ENCODE data around the gene SOX13. TPM values are rescaled to one million over a fixed set of nuclear protein-coding genes. Genes with fewer than 3 reads are reported as not detected.

SOX13 gene
- total RNA-seq, 1 donor from 2014 or later, result 9.1 TPM

DNA sequence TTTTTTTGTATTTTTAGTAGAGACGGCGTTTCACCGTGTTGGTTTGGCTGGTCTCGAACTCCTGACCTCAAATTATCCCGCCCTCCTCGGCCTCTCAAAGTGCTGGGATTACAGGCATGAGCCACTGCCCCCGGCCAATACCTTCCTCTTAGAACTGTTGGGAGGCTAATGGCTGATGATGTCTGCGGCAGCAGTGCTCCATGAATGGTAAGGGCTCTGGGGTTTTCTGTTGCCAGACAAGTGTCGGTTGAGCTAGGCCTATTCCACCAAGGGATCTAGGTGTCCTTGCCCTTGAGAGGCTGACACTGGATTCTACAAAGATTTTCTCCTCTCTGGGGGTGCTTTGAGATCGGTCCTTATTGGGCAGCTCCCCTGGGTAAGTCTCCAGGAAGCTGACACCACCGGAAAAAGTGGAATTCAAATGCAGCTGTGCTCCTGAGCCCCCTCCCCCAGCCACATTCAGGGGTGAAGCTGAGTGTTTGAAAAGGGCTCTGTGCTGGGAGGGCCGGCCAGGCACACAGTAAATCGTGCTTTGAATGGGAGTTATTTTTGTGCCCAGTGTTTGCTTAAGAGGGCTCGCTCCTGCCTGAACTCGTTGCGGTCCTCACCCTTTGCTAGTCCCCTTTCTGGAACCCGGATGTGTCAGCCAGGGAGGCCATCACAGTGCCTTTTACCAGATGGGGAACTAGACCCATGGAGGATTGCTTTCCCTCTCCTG, 5.2 kb downstream of the SOX13 start:
- H3K36me3 Mint-ChIP-seq (ENCODE audit: low read depth), result no peaks in the 10 kb centered on the region
- no peak overlapping the region for H3K4me3 Mint-ChIP-seq (ENCODE audit: unreplicated experiment)
- H3K27me3 Mint-ChIP-seq (ENCODE audit: low read depth), result no peaks in the 10 kb centered on the region
- no peak for DNase-seq (ENCODE audit: low spot score)
- TF ChIP-seq, protein P1, sequence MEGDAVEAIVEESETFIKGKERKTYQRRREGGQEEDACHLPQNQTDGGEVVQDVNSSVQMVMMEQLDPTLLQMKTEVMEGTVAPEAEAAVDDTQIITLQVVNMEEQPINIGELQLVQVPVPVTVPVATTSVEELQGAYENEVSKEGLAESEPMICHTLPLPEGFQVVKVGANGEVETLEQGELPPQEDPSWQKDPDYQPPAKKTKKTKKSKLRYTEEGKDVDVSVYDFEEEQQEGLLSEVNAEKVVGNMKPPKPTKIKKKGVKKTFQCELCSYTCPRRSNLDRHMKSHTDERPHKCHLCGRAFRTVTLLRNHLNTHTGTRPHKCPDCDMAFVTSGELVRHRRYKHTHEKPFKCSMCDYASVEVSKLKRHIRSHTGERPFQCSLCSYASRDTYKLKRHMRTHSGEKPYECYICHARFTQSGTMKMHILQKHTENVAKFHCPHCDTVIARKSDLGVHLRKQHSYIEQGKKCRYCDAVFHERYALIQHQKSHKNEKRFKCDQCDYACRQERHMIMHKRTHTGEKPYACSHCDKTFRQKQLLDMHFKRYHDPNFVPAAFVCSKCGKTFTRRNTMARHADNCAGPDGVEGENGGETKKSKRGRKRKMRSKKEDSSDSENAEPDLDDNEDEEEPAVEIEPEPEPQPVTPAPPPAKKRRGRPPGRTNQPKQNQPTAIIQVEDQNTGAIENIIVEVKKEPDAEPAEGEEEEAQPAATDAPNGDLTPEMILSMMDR (IDR thresholded peaks at IDR 0.05), result no peak
- H3K4me1 Mint-ChIP-seq (ENCODE audit: low read depth), result peaks cover 51% of the 10 kb centered on the region
- peak overlapping the region; percentile 76 for H3K27ac Mint-ChIP-seq (ENCODE audit: unreplicated experiment)
- H3K9me3 Mint-ChIP-seq (ENCODE audit: low read depth), result no peaks in the 10 kb centered on the region

DNA sequence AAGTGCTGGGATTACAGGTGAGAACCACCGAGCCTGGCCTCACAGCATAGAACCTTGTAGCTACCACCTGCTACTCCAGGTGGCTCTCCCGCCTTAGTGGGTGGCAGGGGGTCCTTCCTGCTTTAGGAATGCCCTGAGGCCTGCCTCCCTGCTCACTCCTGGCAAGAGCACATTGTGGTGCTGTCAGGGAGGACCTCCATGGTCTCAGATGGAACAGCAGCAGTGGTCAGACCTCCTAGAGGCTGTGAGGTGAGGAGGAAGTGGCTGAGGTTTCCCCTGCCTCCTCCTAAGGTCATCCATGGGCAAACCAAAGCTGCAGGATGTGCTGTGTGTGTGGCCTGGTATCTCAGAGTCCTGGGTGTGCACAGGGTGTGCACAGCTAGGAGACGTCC, 6.7 kb downstream of the SOX13 start:
- H3K4me3 Mint-ChIP-seq (ENCODE audit: unreplicated experiment), result no peak overlapping the region
- H3K27ac Mint-ChIP-seq (ENCODE audit: unreplicated experiment), result peak overlapping the region; percentile 66

DNA sequence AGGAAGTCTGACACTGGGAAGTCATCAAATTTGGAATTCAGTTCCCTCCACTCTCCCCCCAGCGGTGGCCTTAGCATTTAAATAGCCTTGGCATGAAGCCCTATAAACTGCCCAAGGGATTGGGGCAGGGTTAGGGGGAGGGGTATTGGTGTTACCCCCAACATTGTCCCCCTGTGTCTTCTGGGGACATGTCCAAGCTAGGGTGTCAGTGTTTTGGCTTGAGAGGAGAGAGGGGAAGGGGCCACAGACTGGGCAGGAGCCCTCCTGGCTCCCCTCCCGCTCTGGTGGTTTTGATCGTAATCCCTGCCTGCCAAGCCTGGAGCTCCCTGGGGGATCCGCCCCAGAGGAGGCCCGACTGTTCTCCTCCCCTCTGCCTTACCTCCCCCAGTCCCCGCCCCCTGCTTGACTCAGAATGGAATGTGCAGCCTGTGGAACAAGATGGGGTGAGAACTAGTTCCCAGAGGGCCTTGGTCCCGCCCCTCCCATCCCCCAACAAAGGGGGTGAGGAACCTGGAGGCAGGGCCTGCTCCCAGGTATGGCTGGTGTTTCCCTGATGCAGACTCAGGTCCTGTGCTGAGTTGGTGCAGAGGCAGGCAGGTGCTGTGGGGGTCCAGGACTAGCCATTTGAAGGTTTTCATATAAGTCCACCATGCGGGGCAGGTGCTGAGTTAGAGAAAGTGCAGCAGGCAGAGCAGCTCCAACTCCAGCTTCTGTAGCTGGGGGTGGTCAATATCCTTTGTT, 7.4 kb downstream of the SOX13 start:
- peak; percentile 60 for DNase-seq (ENCODE audit: low spot score)
- Mint-ChIP-seq H3K4me1 (ENCODE audit: low read depth) (peaks cover 42% of the 10 kb centered on the region), H3K36me3 (ENCODE audit: low read depth) (no peaks in the 10 kb centered on the region), H3K4me3 (ENCODE audit: unreplicated experiment) (no peak overlapping the region), H3K9me3 (ENCODE audit: low read depth) (no peaks in the 10 kb centered on the region), H3K27ac (ENCODE audit: unreplicated experiment) (peak overlapping the region; percentile 68), H3K27me3 (ENCODE audit: low read depth) (no peaks in the 10 kb centered on the region)
- TF ChIP-seq, protein P1 (IDR thresholded peaks at IDR 0.05), result no peak

More for the DNA sequence above, 6.7 kb downstream of the SOX13 start:
- H3K27me3 Mint-ChIP-seq (ENCODE audit: low read depth), result no peaks in the 10 kb centered on the region
- TF ChIP-seq, protein P1 (IDR thresholded peaks at IDR 0.05), result no peak
- no peaks in the 10 kb centered on the region for H3K36me3 Mint-ChIP-seq (ENCODE audit: low read depth)
- DNase-seq (ENCODE audit: low spot score), result no peak
- H3K9me3 Mint-ChIP-seq (ENCODE audit: low read depth), result no peaks in the 10 kb centered on the region
- peaks cover 49% of the 10 kb centered on the region for H3K4me1 Mint-ChIP-seq (ENCODE audit: low read depth)

DNA sequence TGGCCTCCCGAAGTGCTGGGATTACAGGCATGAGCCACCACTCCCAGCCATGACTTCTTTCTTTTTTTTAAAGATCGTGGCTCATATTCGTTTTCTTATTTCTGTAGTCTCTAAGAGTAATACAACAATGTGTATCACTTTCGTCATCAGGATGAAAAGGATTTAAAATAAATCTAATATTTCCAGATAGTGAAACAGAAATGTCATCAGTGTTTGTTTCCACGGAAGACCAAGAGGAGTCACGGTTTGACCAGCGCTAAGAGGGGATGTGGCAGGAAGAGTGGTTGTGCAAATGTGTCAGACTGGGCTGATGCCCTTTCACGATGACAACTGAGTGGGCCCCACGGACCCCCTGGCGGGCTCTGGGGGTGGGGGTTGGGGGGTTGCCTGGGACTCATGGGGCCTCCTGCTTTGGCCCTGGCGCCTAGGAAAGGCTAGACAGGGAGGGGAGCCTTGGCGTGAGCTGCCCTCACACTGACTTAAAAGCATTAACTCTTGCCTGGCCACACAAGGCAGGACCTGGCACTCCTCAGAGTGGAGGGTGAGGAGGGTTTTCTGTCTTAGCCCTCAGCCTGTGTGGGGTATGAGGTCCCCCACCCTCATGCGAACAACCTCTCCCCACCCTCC, 8.4 kb downstream of the SOX13 start:
- H3K4me3 Mint-ChIP-seq (ENCODE audit: unreplicated experiment), result no peak overlapping the region
- H3K36me3 Mint-ChIP-seq (ENCODE audit: low read depth), result no peaks in the 10 kb centered on the region
- TF ChIP-seq, protein P1 (IDR thresholded peaks at IDR 0.05), result no peak
- peak overlapping the region; percentile 12 for H3K27ac Mint-ChIP-seq (ENCODE audit: unreplicated experiment)
- H3K27me3 Mint-ChIP-seq (ENCODE audit: low read depth), result no peaks in the 10 kb centered on the region
- H3K9me3 Mint-ChIP-seq (ENCODE audit: low read depth), result no peaks in the 10 kb centered on the region
- DNase-seq (ENCODE audit: low spot score), result peak; percentile 61
- peaks cover 37% of the 10 kb centered on the region for H3K4me1 Mint-ChIP-seq (ENCODE audit: low read depth)

DNA sequence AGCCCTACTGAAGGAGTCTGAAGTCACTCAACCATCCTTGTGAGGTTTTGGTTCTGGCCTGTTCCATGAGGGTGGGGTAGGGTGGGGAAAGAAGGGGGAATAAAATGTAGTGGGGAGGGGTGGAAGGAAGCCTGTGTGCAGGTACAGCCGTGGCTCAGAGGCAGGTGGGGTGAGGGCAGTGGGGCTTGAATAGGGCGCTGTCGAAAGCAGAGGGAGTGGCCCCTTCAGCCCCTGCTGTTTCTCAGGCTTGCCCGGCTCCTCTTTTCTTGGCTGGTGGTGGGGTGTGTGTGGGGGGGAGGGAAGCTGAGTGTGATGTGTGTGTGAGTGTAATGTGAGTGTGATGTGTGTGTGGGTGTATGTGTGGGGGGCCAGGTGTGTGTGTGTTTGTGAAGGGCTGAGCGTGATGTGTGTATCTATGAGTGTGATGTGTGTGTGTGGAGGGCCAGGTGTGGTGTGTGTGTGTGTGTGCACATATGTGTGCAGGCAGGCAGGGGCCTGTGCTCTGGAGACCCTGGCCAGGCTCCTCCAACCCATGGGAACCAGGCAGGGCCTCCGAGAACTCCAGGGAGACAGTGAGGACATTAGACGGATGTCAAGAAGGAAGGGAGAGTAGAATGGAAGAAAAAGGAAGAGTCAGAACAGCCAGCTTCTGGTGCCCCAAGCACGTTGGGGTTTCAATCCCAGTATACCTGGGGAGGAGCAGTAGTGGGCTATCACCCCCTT, 9.0 kb downstream of the SOX13 start:
- DNase-seq (ENCODE audit: low spot score), result peak; percentile 55
- Mint-ChIP-seq H3K36me3 (ENCODE audit: low read depth) (no peaks in the 10 kb centered on the region), H3K9me3 (ENCODE audit: low read depth) (no peaks in the 10 kb centered on the region), H3K4me1 (ENCODE audit: low read depth) (peaks cover 37% of the 10 kb centered on the region), H3K27me3 (ENCODE audit: low read depth) (no peaks in the 10 kb centered on the region), H3K4me3 (ENCODE audit: unreplicated experiment) (no peak overlapping the region), H3K27ac (ENCODE audit: unreplicated experiment) (no peak overlapping the region)
- TF ChIP-seq, protein P1 (IDR thresholded peaks at IDR 0.05), result no peak
